PC-3 (cell line): ENCODE results near the gene HHATL.

Experiments used
- EZH2 ChIP-seq: fragments of 300-600 bp; sonication (generic); IDR thresholded peaks from one replicate; pipeline ENCODE4 v1.6.1; 2017; ENCODE audit warnings: antibody characterized with exemption, mild to moderate bottlenecking, low read length; ENCODE audit not compliant: unreplicated experiment
- TF ChIP-seq, protein P1 (sequence below): fragments of 300-600 bp; sonication (generic); conservative IDR thresholded peaks from 2 replicates; pipeline ENCODE4 v1.5.1; 2017; ENCODE audit warnings: antibody characterized with exemption, low read depth, mild to moderate bottlenecking, low read length

DNA sequence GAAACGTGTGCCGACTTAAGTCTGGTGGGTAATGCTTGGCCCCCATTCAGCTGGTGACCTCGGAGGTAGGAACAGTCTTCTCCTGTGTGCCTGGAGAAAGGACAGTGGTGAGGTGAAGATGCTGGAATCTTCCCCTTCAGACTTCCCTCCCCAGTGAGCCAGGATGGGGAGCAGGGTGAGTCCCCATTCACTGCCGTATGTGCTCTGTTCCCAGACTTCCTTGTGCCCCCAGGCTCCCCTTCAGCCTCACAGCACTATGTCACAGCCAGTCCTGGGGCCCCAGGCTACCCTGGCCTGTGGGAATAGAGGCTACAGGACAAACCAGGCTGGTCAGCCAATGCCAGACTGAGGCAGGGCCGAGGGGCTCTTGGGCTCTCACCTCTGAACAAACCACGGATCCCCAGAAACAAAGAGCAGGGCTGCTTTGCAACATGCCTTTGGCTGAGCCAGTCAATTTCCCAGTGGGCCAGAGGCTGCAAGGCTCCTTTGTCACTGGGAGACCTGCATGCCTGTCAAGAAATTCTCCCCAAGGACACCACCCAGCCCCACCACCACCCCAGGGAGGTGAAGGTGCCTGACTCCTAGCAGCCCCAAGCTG is 31.8 kb upstream of the HHATL start:
- TF ChIP-seq EZH2: no peak
- TF ChIP-seq, protein P1, sequence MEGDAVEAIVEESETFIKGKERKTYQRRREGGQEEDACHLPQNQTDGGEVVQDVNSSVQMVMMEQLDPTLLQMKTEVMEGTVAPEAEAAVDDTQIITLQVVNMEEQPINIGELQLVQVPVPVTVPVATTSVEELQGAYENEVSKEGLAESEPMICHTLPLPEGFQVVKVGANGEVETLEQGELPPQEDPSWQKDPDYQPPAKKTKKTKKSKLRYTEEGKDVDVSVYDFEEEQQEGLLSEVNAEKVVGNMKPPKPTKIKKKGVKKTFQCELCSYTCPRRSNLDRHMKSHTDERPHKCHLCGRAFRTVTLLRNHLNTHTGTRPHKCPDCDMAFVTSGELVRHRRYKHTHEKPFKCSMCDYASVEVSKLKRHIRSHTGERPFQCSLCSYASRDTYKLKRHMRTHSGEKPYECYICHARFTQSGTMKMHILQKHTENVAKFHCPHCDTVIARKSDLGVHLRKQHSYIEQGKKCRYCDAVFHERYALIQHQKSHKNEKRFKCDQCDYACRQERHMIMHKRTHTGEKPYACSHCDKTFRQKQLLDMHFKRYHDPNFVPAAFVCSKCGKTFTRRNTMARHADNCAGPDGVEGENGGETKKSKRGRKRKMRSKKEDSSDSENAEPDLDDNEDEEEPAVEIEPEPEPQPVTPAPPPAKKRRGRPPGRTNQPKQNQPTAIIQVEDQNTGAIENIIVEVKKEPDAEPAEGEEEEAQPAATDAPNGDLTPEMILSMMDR: no peak
